Loucy (cell line): ENCODE data around the gene RAB25.

ENCODE experiments used
- H2AFZ ChIP-seq: fragments of 200-600 bp; sonication (generic); 2 replicates; pipeline ENCODE4 v1.6.0; 2016; ENCODE audit warnings: antibody characterized with exemption, mild to moderate bottlenecking, low read length, moderate library complexity
- H3F3A ChIP-seq: fragments of 200-600 bp; 2 replicates; pipeline ENCODE4 v1.6.0; 2016; ENCODE audit warnings: antibody characterized with exemption, low read depth, mild to moderate bottlenecking
- H3K27me3 ChIP-seq: fragments of 200-600 bp; sonication (generic); 2 replicates; pipeline ENCODE4 v1.6.1; 2014; ENCODE audit warnings: low read length, mild to moderate bottlenecking; ENCODE audit not compliant: insufficient read depth, poor library complexity, severe bottlenecking
- H3K36me3 ChIP-seq: fragments of 200-600 bp; sonication (generic); 2 replicates; pipeline ENCODE4 v1.6.1; 2016; ENCODE audit warnings: low read length; ENCODE audit not compliant: insufficient read depth
- H3K4me1 ChIP-seq: fragments of 200-600 bp; sonication (generic); 2 replicates; pipeline ENCODE4 v1.5.1; 2014; ENCODE audit warnings: low read length, mild to moderate bottlenecking; ENCODE audit not compliant: insufficient read depth, poor library complexity, severe bottlenecking
- H3K4me2 ChIP-seq: fragments of 200-600 bp; sonication (generic); 2 replicates; pipeline ENCODE4 v1.6.0; 2014; ENCODE audit warnings: antibody characterized with exemption, low read length, low read depth, mild to moderate bottlenecking; ENCODE audit not compliant: poor library complexity, severe bottlenecking
- H3K4me3 ChIP-seq: fragments of 200-600 bp; sonication (generic); 2 replicates; pipeline ENCODE4 v1.5.1; 2014; ENCODE audit warnings: low read length, mild to moderate bottlenecking, mixed read lengths; ENCODE audit not compliant: poor library complexity, severe bottlenecking
- H3K79me2 ChIP-seq: fragments of 200-600 bp; sonication (generic); 2 replicates; pipeline ENCODE4 v1.6.1; 2014; ENCODE audit warnings: low read length; ENCODE audit not compliant: insufficient read depth
- H3K9ac ChIP-seq: fragments of 200-600 bp; sonication (generic); 2 replicates; pipeline ENCODE4 v1.6.0; 2014; ENCODE audit warnings: mild to moderate bottlenecking, low read depth, low read length, moderate library complexity; ENCODE audit not compliant: poor library complexity, severe bottlenecking
- H3K9me2 ChIP-seq: fragments of 200-600 bp; sonication (generic); replicated peaks from 2 replicates; pipeline ENCODE4 v1.6.1; 2016; ENCODE audit warnings: low read depth, low read length, mixed read lengths
- H3K9me3 ChIP-seq: fragments of 200-600 bp; sonication (generic); 2 replicates; pipeline ENCODE4 v1.6.1; 2014; ENCODE audit warnings: mild to moderate bottlenecking, antibody characterized with exemption, low read length, low read depth; ENCODE audit not compliant: insufficient read depth
- H4K20me1 ChIP-seq: fragments of 200-600 bp; sonication (generic); 2 replicates; pipeline ENCODE4 v1.6.0; 2014; ENCODE audit warnings: antibody characterized with exemption, low read length, mild to moderate bottlenecking; ENCODE audit not compliant: insufficient read depth, poor library complexity, severe bottlenecking
- CTCF ChIP-seq: fragments of 200-600 bp; sonication (generic); conservative IDR thresholded peaks from 2 replicates; pipeline ENCODE4 v1.5.1; 2014; ENCODE audit warnings: mild to moderate bottlenecking, antibody characterized with exemption, low read length
- EZH2phosphoT487 ChIP-seq: fragments of 200-600 bp; IDR thresholded peaks from 2 replicates; pipeline ENCODE4 v1.6.1; 2018; ENCODE audit warnings: antibody characterized with exemption, mild to moderate bottlenecking, moderate library complexity, borderline replicate concordance

RAB25 gene

GRCh38 chr1:156081180-156081916, 20.4 kb downstream of the RAB25 start:
- peaks cover 35% of the 10 kb centered on the region for H3K4me1 ChIP-seq
- peaks cover 31% of the 10 kb centered on the region for H4K20me1 ChIP-seq
- H3K9ac ChIP-seq: peak overlapping the region; percentile 88
- H3F3A ChIP-seq: no peaks in the 10 kb centered on the region
- H3K9me2 ChIP-seq: no peaks in the 10 kb centered on the region
- H3K4me3 ChIP-seq: peak overlapping the region; percentile 94
- H3K36me3 ChIP-seq: peaks cover 13% of the 10 kb centered on the region; the same call in 1 of the 2 replicates
- H3K27me3 ChIP-seq: no peaks in the 10 kb centered on the region
- peak overlapping the region; percentile 94; the same call in 1 of the 2 replicates for H2AFZ ChIP-seq
- no peaks in the 10 kb centered on the region for H3K9me3 ChIP-seq
- no peak for TF ChIP-seq CTCF
- TF ChIP-seq EZH2phosphoT487: no peak
- peak overlapping the region; percentile 99 for H3K4me2 ChIP-seq
- H3K79me2 ChIP-seq: peaks cover 52% of the 10 kb centered on the region

- peak overlapping the region; percentile 94 for H2AFZ ChIP-seq
- H3K9me3 ChIP-seq: no peaks in the 10 kb centered on the region
- peaks cover 49% of the 10 kb centered on the region for H3K79me2 ChIP-seq
- H3K27me3 ChIP-seq: no peaks in the 10 kb centered on the region
- peaks cover 30% of the 10 kb centered on the region for H4K20me1 ChIP-seq
- peak overlapping the region; percentile 88 for H3K9ac ChIP-seq
- H3K4me3 ChIP-seq: peak overlapping the region; percentile 94
- peak overlapping the region; percentile 94 for H3K4me2 ChIP-seq
- H3F3A ChIP-seq: no peaks in the 10 kb centered on the region
- TF ChIP-seq EZH2phosphoT487 (no peak), CTCF (no peak)
- peaks cover 35% of the 10 kb centered on the region for H3K4me1 ChIP-seq
- H3K36me3 ChIP-seq: peaks cover 7% of the 10 kb centered on the region; the same call in 1 of the 2 replicates
- H3K9me2 ChIP-seq: no peaks in the 10 kb centered on the region
These were observed 21.0 kb downstream of the RAB25 start for GRCh38 chr1:156081917-156082308.

GRCh38 chr1:156082309-156083091, 21.5 kb downstream of the RAB25 start, which contains the start of gene MEX3A:
Gene MEX3A (minus strand): TSS chr1:156082465. CDS start chr1:156081998, 467 bp downstream.
- peaks cover 28% of the 10 kb centered on the region for H4K20me1 ChIP-seq
- H3K9me2 ChIP-seq: no peaks in the 10 kb centered on the region
- no peaks in the 10 kb centered on the region for H3K27me3 ChIP-seq
- peaks cover 46% of the 10 kb centered on the region for H3K79me2 ChIP-seq
- peak within 1 kb of the TSS; percentile 99 for H3K4me2 ChIP-seq
- no peaks in the 10 kb centered on the region for H3K9me3 ChIP-seq
- H3K36me3 ChIP-seq: peaks cover 2% of the 10 kb centered on the region; the same call in 1 of the 2 replicates
- no peak for TF ChIP-seq EZH2phosphoT487
- no peak for TF ChIP-seq CTCF
- H3K4me1 ChIP-seq: peaks cover 35% of the 10 kb centered on the region
- no peaks in the 10 kb centered on the region for H3F3A ChIP-seq
- H2AFZ ChIP-seq: peak within 1 kb of the TSS; percentile 94
- H3K9ac ChIP-seq: peak within 1 kb of the TSS; percentile 88
- H3K4me3 ChIP-seq: peak within 1 kb of the TSS; percentile 94
